Measurements from ENCODE around the gene CACUL1.

GRCh38 chr10:118793545-118793944 is 38.8 kb upstream of the CACUL1 start:
- TF ChIP-seq CTCF (IDR thresholded peaks at IDR 0.05; ENCODE audit: low read depth, low read length, poor library complexity, severe bottlenecking) (no peak), EZH2phosphoT487 (IDR thresholded peaks at IDR 0.05; ENCODE audit: borderline replicate concordance, low read length) (no peak)
